Mesothelial cell of epicardium (in vitro differentiated cells): ENCODE measurements around the gene EVA1A. TPM values are rescaled to one million over a fixed set of nuclear protein-coding genes. Genes with fewer than 3 reads are reported as not detected.

ENCODE experiments used
- DNase-seq, 2 experiments: peaks; one replicate each; pipeline ENCODE4 v3.0.0; 2021; ENCODE audit warnings: low spot score in 2 of 2; ENCODE audit not compliant: unreplicated experiment in 2 of 2
- H3K27ac Mint-ChIP-seq: 2 replicates; pipeline ENCODE4 v1.8.0; 2021; ENCODE audit warnings: mixed read lengths
- H3K27me3 Mint-ChIP-seq: 2 replicates; pipeline ENCODE4 v1.8.0; 2021; ENCODE audit warnings: low read depth, mixed read lengths
- H3K36me3 Mint-ChIP-seq: 2 replicates; pipeline ENCODE4 v1.8.0; 2021; ENCODE audit warnings: mixed read lengths
- H3K4me1 Mint-ChIP-seq: 2 replicates; pipeline ENCODE4 v1.8.0; 2021; ENCODE audit warnings: mixed read lengths
- H3K4me3 Mint-ChIP-seq: 2 replicates; pipeline ENCODE4 v1.8.0; 2021; ENCODE audit warnings: mild to moderate bottlenecking, moderate library complexity, mixed read lengths
- H3K9me3 Mint-ChIP-seq: 2 replicates; pipeline ENCODE4 v1.8.0; 2021; ENCODE audit warnings: mixed read lengths
- CTCF ChIP-seq: fragments of 200-600 bp; sonication (generic); IDR thresholded peaks from one replicate; pipeline ENCODE4 v1.5.0; 2021; ENCODE audit warnings: antibody characterized with exemption; ENCODE audit not compliant: unreplicated experiment
- total RNA-seq: library from RNA; stranded (reverse); gene quantifications from 3 replicates; pipeline ENCODE4 v1.2.1, GENCODE V29; 2021

The EVA1A gene
- total RNA-seq, 1 donor from 2014 or later, result 11.5 TPM

GRCh38 chr2:75555701-75556100 is 5.0 kb downstream of the EVA1A start:
- no peak for TF ChIP-seq CTCF
- Mint-ChIP-seq H3K27ac (no peak overlapping the region), H3K27me3 (peaks cover 6% of the 10 kb centered on the region), H3K9me3 (no peaks in the 10 kb centered on the region), H3K36me3 (no peaks in the 10 kb centered on the region), H3K4me3 (no peak overlapping the region), H3K4me1 (peaks cover 12% of the 10 kb centered on the region)
- no peak for DNase-seq

GRCh38 chr2:75553935-75554531 is 6.7 kb downstream of the EVA1A start:
- Mint-ChIP-seq H3K9me3 (no peaks in the 10 kb centered on the region), H3K27me3 (peaks cover 6% of the 10 kb centered on the region), H3K27ac (no peak overlapping the region), H3K36me3 (no peaks in the 10 kb centered on the region), H3K4me3 (no peak overlapping the region), H3K4me1 (peaks cover 4% of the 10 kb centered on the region)
- no peak for DNase-seq
- no peak for TF ChIP-seq CTCF

- Mint-ChIP-seq H3K4me1 (peaks cover 8% of the 10 kb centered on the region), H3K4me3 (no peak overlapping the region), H3K9me3 (no peaks in the 10 kb centered on the region), H3K27me3 (peaks cover 4% of the 10 kb centered on the region), H3K27ac (no peak overlapping the region), H3K36me3 (no peaks in the 10 kb centered on the region)
- TF ChIP-seq CTCF, result no peak
- DNase-seq, result no peak
Observed at GRCh38 chr2:75552222-75552621, 8.5 kb downstream of the EVA1A start.

- DNase-seq, result no peak
- Mint-ChIP-seq H3K36me3 (no peaks in the 10 kb centered on the region), H3K9me3 (no peaks in the 10 kb centered on the region), H3K4me1 (peaks cover 8% of the 10 kb centered on the region), H3K27ac (no peak overlapping the region), H3K27me3 (peaks cover 4% of the 10 kb centered on the region), H3K4me3 (no peak overlapping the region)
- TF ChIP-seq CTCF, result no peak
Observed at GRCh38 chr2:75551434-75551833, 9.3 kb downstream of the EVA1A start.

GRCh38 chr2:75549401-75550253 is 11.1 kb downstream of the EVA1A start:
- H3K36me3 Mint-ChIP-seq, result no peaks in the 10 kb centered on the region
- peaks cover 6% of the 10 kb centered on the region for H3K4me1 Mint-ChIP-seq
- H3K4me3 Mint-ChIP-seq, result no peak overlapping the region
- no peak for DNase-seq
- no peak for TF ChIP-seq CTCF
- H3K27ac Mint-ChIP-seq, result no peak overlapping the region
- no peaks in the 10 kb centered on the region for H3K9me3 Mint-ChIP-seq
- no peaks in the 10 kb centered on the region for H3K27me3 Mint-ChIP-seq
